GM12801 (cell line): ENCODE measurements around the gene STK11IP.

ENCODE experiments used
- CTCF ChIP-seq: IDR thresholded peaks from one replicate; pipeline ENCODE4 v1.5.1; 2011; ENCODE audit warnings: control low read depth; ENCODE audit not compliant: insufficient read length; ENCODE audit errors: extremely low read depth

Gene STK11IP

GRCh38 chr2:219663116-219663762 is 65.6 kb downstream of the STK11IP start:
- no peak for TF ChIP-seq CTCF

GRCh38 chr2:219664041-219664440 is 66.4 kb downstream of the STK11IP start:
- no peak for TF ChIP-seq CTCF

- TF ChIP-seq CTCF, result no peak
Measured at GRCh38 chr2:219664944-219665343, 67.3 kb downstream of the STK11IP start.

GRCh38 chr2:219665926-219666325 is 68.3 kb downstream of the STK11IP start:
- no peak for TF ChIP-seq CTCF
